MCF 10A (cell line): ENCODE data around the gene TEC. TPM values are rescaled to one million over a fixed set of nuclear protein-coding genes. Genes with fewer than 3 reads are reported as not detected.

ENCODE experiments used
- BruUV-seq: library from RNA; stranded (reverse); fragments of 400-500 nt; replicated peaks from 2 replicates; lab custom pipeline; 2021; lab: Mats Ljungman, UMichigan
- CTCF ChIA-PET: fragments of 300-600 bp; sonication (Branson Sonifier 250); formaldehyde crosslinking; extraction: SDS; loops from one replicate; lab custom pipeline; 2021; ENCODE audit warnings: antibody characterized with exemption, inconsistent platforms; lab: Yijun Ruan, JAX
- POLR2A ChIA-PET: fragments of 300-600, 350-650 bp; sonication (Branson Sonifier 250); formaldehyde crosslinking; extraction: SDS; loops from one replicate; lab custom pipeline; 2020; ENCODE audit warnings: antibody characterized with exemption, inconsistent platforms; lab: Yijun Ruan, JAX
- DNase-seq: peaks from one replicate; pipeline ENCODE4 v3.0.0-alpha.2; 2018; ENCODE audit not compliant: unreplicated experiment
- H3K27ac Mint-ChIP-seq: one replicate; pipeline ENCODE4 v1.8.0; 2022; ENCODE audit warnings: mild to moderate bottlenecking, low read depth, mixed read lengths; ENCODE audit not compliant: unreplicated experiment
- H3K27me3 Mint-ChIP-seq: one replicate; pipeline ENCODE4 v1.8.0; 2022; ENCODE audit warnings: mixed read lengths; ENCODE audit not compliant: insufficient read depth, unreplicated experiment
- H3K36me3 Mint-ChIP-seq: one replicate; pipeline ENCODE4 v1.8.0; 2022; ENCODE audit warnings: mild to moderate bottlenecking, moderate library complexity, mixed read lengths; ENCODE audit not compliant: insufficient read depth, unreplicated experiment
- H3K4me1 Mint-ChIP-seq: one replicate; pipeline ENCODE4 v1.8.0; 2022; ENCODE audit warnings: mixed read lengths; ENCODE audit not compliant: insufficient read depth, unreplicated experiment
- H3K4me3 Mint-ChIP-seq: one replicate; pipeline ENCODE4 v1.8.0; 2022; ENCODE audit warnings: mild to moderate bottlenecking, moderate library complexity, mixed read lengths; ENCODE audit not compliant: unreplicated experiment
- H3K9me3 Mint-ChIP-seq: one replicate; pipeline ENCODE4 v1.8.0; 2022; ENCODE audit warnings: mixed read lengths; ENCODE audit not compliant: unreplicated experiment
- CTCF ChIP-seq: fragments of 200-600 bp; IDR thresholded peaks from one replicate; pipeline ENCODE4 v1.8.0; 2022; ENCODE audit warnings: antibody characterized with exemption, mild to moderate bottlenecking; ENCODE audit not compliant: unreplicated experiment
- intact Hi-C: fragments of 100-400 bp; cut with micrococcal nuclease; formaldehyde crosslinking; loops from 2 replicates; pipeline ENCODE4 v1.14.1; 2022
- total RNA-seq: library from RNA; stranded (reverse); gene quantifications from 2 replicates; pipeline ENCODE4 v1.2.3, GENCODE V29; 2022

The TEC gene
- total RNA-seq, 1 experiment from 2014 or later, result 1.1 TPM

- no TSS peak for BruUV-seq
- no peak for TF ChIP-seq CTCF
- no peak overlapping the region for H3K4me3 Mint-ChIP-seq
- ChIA-PET CTCF (interaction anchor here (1.2 kb wide), 1 partner anchor 119 kb away, joined by 3 read pairs; no protein-coding TSS in a partner anchor), POLR2A (interaction anchor here (1.0 kb wide), 1 partner anchor 9 kb away, joined by 3 read pairs; no protein-coding TSS in a partner anchor)
- DNase-seq, result no peak
- no peak overlapping the region for H3K27ac Mint-ChIP-seq
- H3K36me3 Mint-ChIP-seq, result no peaks in the 10 kb centered on the region
- H3K4me1 Mint-ChIP-seq, result peaks cover 8% of the 10 kb centered on the region
- intact Hi-C loops, result no loop called here
- no peaks in the 10 kb centered on the region for H3K9me3 Mint-ChIP-seq
- no peaks in the 10 kb centered on the region for H3K27me3 Mint-ChIP-seq
These were observed 112.4 kb downstream of the TEC start for GRCh38 chr4:48157271-48157670.

GRCh38 chr4:48156423-48156822 lies 113.2 kb downstream of the TEC start:
- no peak overlapping the region for H3K4me3 Mint-ChIP-seq
- H3K27me3 Mint-ChIP-seq, result no peaks in the 10 kb centered on the region
- intact Hi-C loops, result no loop called here
- H3K9me3 Mint-ChIP-seq, result no peaks in the 10 kb centered on the region
- POLR2A ChIA-PET, result no interaction called here
- no peak for DNase-seq
- TF ChIP-seq CTCF, result no peak
- BruUV-seq, result no TSS peak
- no peaks in the 10 kb centered on the region for H3K36me3 Mint-ChIP-seq
- no peaks in the 10 kb centered on the region for H3K4me1 Mint-ChIP-seq
- CTCF ChIA-PET, result interaction anchor here (0.6 to 1.2 kb wide), 2 partner anchors 25 to 120 kb away, joined by 3 to 4 read pairs; no protein-coding TSS in a partner anchor
- H3K27ac Mint-ChIP-seq, result no peak overlapping the region

- H3K4me3 Mint-ChIP-seq, result no peak overlapping the region
- H3K4me1 Mint-ChIP-seq, result no peaks in the 10 kb centered on the region
- no peak overlapping the region for H3K27ac Mint-ChIP-seq
- no peaks in the 10 kb centered on the region for H3K27me3 Mint-ChIP-seq
- intact Hi-C loops, result no loop called here
- H3K9me3 Mint-ChIP-seq, result no peaks in the 10 kb centered on the region
- H3K36me3 Mint-ChIP-seq, result peaks cover 7% of the 10 kb centered on the region
- POLR2A ChIA-PET, result no interaction called here
- CTCF ChIA-PET, result no interaction called here
- DNase-seq, result no peak
- no peak for TF ChIP-seq CTCF
- no TSS peak for BruUV-seq
These were observed 115.7 kb downstream of the TEC start for GRCh38 chr4:48153791-48154550.

GRCh38 chr4:48152259-48152658 lies 117.4 kb downstream of the TEC start:
- H3K4me1 Mint-ChIP-seq, result no peaks in the 10 kb centered on the region
- H3K27me3 Mint-ChIP-seq, result no peaks in the 10 kb centered on the region
- intact Hi-C loops, result no loop called here
- peaks cover 7% of the 10 kb centered on the region for H3K36me3 Mint-ChIP-seq
- no peak overlapping the region for H3K27ac Mint-ChIP-seq
- ChIA-PET POLR2A (no interaction called here), CTCF (interaction anchor here (0.7 to 1.5 kb wide), 2 partner anchors 11 to 24 kb away, joined by 3 to 4 read pairs; no protein-coding TSS in a partner anchor)
- TF ChIP-seq CTCF, result no peak
- DNase-seq, result no peak
- H3K4me3 Mint-ChIP-seq, result no peak overlapping the region
- no peaks in the 10 kb centered on the region for H3K9me3 Mint-ChIP-seq
- BruUV-seq, result no TSS peak
